ENCODE data around the gene NTM. TPM values are rescaled to one million over a fixed set of nuclear protein-coding genes. Genes with fewer than 3 reads are reported as not detected.

The NTM gene
- total and polyA plus RNA-seq, 7 donors = 0.07 to 1.1 (median 0.22) TPM; not detected in 2

GRCh38 chr11:131822506-131822905 lies 452.1 kb downstream of the NTM start:
- Histone ChIP-seq H3K27me3 (ENCODE audit: insufficient read depth in 3 of 3, low read length in 2 of 3) (peaks cover 0 to 3% (median 0%) of the 10 kb centered on the region in 3 donors), H3K36me3 (ENCODE audit: insufficient read depth in 1 of 2, low read depth in 1 of 2) (no peaks in the 10 kb centered on the region), H3K27ac (no peak overlapping the region), H3K4me1 (no peaks in the 10 kb centered on the region), H3K9me3 (no peaks in the 10 kb centered on the region), H3K4me3 (no peak overlapping the region)
- ATAC-seq (no peak), DNase-seq (no peak)
- 35 to 38% (median 37%) methylated on average over 6 of the region's 6 CpGs for WGBS, 3 donors
- intact Hi-C loops (cut with DNase I) = no loop called here
- TF ChIP-seq, protein P1, sequence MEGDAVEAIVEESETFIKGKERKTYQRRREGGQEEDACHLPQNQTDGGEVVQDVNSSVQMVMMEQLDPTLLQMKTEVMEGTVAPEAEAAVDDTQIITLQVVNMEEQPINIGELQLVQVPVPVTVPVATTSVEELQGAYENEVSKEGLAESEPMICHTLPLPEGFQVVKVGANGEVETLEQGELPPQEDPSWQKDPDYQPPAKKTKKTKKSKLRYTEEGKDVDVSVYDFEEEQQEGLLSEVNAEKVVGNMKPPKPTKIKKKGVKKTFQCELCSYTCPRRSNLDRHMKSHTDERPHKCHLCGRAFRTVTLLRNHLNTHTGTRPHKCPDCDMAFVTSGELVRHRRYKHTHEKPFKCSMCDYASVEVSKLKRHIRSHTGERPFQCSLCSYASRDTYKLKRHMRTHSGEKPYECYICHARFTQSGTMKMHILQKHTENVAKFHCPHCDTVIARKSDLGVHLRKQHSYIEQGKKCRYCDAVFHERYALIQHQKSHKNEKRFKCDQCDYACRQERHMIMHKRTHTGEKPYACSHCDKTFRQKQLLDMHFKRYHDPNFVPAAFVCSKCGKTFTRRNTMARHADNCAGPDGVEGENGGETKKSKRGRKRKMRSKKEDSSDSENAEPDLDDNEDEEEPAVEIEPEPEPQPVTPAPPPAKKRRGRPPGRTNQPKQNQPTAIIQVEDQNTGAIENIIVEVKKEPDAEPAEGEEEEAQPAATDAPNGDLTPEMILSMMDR (IDR thresholded peaks at IDR 0.05) = no peak

GRCh38 chr11:131823772-131824171 lies 453.4 kb downstream of the NTM start:
- Histone ChIP-seq H3K4me1 (no peaks in the 10 kb centered on the region), H3K27me3 (ENCODE audit: insufficient read depth in 3 of 3, low read length in 2 of 3) (peaks cover 0 to 3% (median 0%) of the 10 kb centered on the region in 3 donors), H3K27ac (no peak overlapping the region), H3K36me3 (ENCODE audit: insufficient read depth in 1 of 2, low read depth in 1 of 2) (no peaks in the 10 kb centered on the region), H3K9me3 (no peaks in the 10 kb centered on the region), H3K4me3 (no peak overlapping the region)
- intact Hi-C loops (cut with DNase I) = no loop called here
- TF ChIP-seq, protein P1 (IDR thresholded peaks at IDR 0.05) = no peak
- ATAC-seq (no peak), DNase-seq (no peak)
- 70 to 78% (median 73%) methylated on average over 2 of the region's 2 CpGs for WGBS, 3 donors

- peaks cover 0 to 3% (median 0%) of the 10 kb centered on the region in 3 donors for H3K27me3 ChIP-seq (ENCODE audit: insufficient read depth in 3 of 3, low read length in 2 of 3)
- H3K27ac ChIP-seq = no peak overlapping the region
- H3K4me3 ChIP-seq = no peak overlapping the region
- TF ChIP-seq, protein P1 (IDR thresholded peaks at IDR 0.05) = no peak
- peak in 2 of 4 donors; percentile 22 to 44 for ATAC-seq
- H3K9me3 ChIP-seq = no peaks in the 10 kb centered on the region
- H3K4me1 ChIP-seq = no peaks in the 10 kb centered on the region
- no peaks in the 10 kb centered on the region for H3K36me3 ChIP-seq (ENCODE audit: insufficient read depth in 1 of 2, low read depth in 1 of 2)
- intact Hi-C loops (cut with DNase I) = no loop called here
- no peak for DNase-seq
- WGBS, 3 donors = 48 to 66% (median 55%) methylated on average over 3 of the region's 3 CpGs
Measured at GRCh38 chr11:131824771-131825170, 454.4 kb downstream of the NTM start.

- 81 to 95% (median 93%) methylated on average over 1 of the region's 1 CpG for WGBS, 3 donors
- Histone ChIP-seq H3K4me1 (no peaks in the 10 kb centered on the region), H3K36me3 (ENCODE audit: insufficient read depth in 1 of 2, low read depth in 1 of 2) (no peaks in the 10 kb centered on the region), H3K27ac (no peak overlapping the region), H3K4me3 (no peak overlapping the region), H3K27me3 (ENCODE audit: insufficient read depth in 3 of 3, low read length in 2 of 3) (no peaks in the 10 kb centered on the region), H3K9me3 (no peaks in the 10 kb centered on the region)
- no peak for DNase-seq
- TF ChIP-seq, protein P1 (IDR thresholded peaks at IDR 0.05) = no peak
- intact Hi-C loops (cut with DNase I) = no loop called here
- no peak for ATAC-seq
Measured at GRCh38 chr11:131827430-131827829, 457.0 kb downstream of the NTM start.

- intact Hi-C loops (cut with DNase I) = no loop called here
- H3K27me3 ChIP-seq (ENCODE audit: insufficient read depth in 3 of 3, low read length in 2 of 3) = no peaks in the 10 kb centered on the region
- TF ChIP-seq, protein P1 (IDR thresholded peaks at IDR 0.05) = no peak
- H3K4me1 ChIP-seq = no peaks in the 10 kb centered on the region
- H3K27ac ChIP-seq = no peak overlapping the region
- no peaks in the 10 kb centered on the region for H3K36me3 ChIP-seq (ENCODE audit: insufficient read depth in 1 of 2, low read depth in 1 of 2)
- DNase-seq (no peak), ATAC-seq (no peak)
- H3K4me3 ChIP-seq = no peak overlapping the region
- no peaks in the 10 kb centered on the region for H3K9me3 ChIP-seq
- 93 to 97% (median 96%) methylated on average over 1 of the region's 1 CpG for WGBS, 3 donors
Measured at GRCh38 chr11:131829725-131830124, 459.3 kb downstream of the NTM start.

Data from psoas muscle (tissue), 8 donors.